GM19395 (cell line): Measurements from ENCODE around the gene FNBP1.

Experiments
- ATAC-seq: cut with Tn5 transposase; IDR thresholded peaks from one replicate; pipeline ENCODE4 v1.9.1; 2021; ENCODE audit warnings: mild to moderate bottlenecking, moderate library complexity; ENCODE audit not compliant: unreplicated experiment

The FNBP1 gene

DNA sequence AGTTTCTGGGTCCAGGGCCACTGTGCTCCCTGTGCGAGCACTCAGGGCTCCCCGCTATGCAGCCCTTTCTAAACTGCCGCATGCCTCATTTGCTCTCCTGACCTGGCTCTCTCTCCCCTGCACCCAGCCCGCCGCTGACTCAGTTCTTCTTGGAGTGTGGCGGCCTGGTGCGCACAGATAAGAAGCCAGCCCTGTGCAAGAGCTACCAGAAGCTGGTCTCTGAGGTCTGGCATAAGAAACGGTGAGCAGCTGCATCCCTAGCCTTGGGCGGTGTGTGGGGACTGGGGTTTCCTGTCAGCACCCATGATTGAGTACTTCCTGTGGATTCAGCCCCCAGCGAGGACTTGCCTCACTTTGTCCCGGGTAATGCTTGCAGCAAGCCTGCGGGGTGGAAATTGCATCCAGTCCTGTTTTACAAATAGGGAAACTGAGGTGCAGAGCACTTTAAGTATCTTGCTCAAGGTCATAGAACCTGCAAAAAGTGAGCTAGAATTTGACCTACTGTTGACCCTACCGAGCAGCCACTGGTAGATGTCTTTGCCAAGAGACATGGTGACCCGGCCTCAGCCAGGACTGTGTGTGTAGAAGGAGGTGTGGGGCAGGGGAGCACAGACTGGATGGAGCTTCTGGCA, 179.8 kb downstream of the FNBP1 start:
- ATAC-seq: no peak

DNA sequence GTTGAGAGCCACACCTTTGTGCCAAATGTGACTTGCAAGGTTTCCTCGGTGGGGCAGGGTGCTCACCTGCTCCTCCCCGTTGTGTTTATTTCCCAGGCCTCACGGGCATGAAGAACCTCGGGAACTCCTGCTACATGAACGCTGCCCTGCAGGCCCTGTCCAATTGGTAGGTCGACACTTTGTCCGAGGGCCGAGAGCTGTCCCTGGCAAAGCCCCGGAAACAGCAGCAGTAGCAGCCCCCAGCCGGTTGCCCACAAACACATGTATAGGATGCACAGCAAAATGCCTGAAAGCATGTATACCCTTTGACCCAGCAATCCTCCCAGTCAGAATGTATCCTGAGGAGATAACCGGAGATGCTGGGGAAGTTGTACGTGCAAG, 181.6 kb downstream of the FNBP1 start:
- ATAC-seq: no peak

- no peak for ATAC-seq
Observed at GRCh38 chr9:129860653-129861446, 182.1 kb downstream of the FNBP1 start.

DNA sequence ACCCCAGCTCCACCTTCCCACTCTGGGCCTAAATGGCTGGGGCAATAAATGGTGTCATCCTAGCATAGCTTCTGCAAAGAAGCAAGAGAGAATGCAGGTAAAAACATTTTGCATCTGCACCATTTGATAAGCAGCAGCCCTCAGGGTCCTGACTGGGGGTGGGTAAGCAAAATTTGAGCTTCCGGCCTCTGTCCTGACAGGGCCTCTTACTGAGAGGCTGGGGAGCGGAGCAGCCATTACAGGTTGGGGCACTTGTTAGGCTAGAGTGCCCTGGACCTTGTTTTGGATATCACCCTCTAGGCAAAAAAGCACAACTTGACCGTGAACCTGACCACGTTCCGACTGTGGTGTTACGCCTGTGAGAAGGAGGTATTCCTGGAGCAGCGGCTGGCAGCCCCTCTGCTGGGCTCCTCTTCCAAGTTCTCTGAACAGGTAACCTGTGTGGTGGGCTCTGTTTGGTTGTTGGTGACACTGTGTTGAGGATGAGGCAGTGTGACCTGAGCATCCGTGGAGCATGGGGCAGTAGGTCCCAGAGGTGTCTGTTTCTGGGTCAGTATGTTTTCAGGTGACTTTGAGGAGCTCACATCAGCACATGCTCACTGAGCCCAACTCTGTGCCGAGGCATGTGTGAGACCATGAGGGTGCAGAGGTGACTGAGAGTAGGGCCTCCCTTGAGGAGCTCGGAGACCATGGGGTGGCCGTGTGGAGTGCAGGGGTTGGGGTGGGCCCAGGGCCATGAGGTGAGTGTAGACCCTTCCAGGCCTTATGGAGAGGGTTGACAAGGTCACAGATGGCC, 184.6 kb downstream of the FNBP1 start:
- no peak for ATAC-seq

DNA sequence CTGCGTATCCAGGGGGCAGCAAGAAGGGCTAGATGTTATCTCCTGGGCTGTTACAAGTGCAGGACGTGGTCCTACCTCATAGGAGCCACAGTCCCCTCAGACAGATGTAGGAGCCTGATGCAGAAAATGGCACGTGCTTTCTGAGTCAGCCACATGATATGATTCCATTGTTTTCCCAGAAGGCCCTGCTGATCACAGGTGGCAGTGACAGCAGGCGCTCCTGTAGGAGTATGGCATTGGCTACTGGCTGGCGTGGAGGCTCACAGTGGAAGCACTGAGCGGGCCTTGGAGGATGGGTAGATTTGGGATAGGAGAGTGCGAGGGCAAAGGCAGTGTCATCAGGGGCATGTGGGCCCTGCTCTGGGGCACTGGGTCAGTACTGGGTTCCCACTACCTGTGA, 185.8 kb downstream of the FNBP1 start:
- no peak for ATAC-seq

GRCh38 chr9:129854588-129855110, 188.3 kb downstream of the FNBP1 start:
- no peak for ATAC-seq

- no peak for ATAC-seq
Observed at GRCh38 chr9:129853614-129854013, 189.4 kb downstream of the FNBP1 start.

- ATAC-seq: no peak
Observed at GRCh38 chr9:129852579-129852978, 190.4 kb downstream of the FNBP1 start.

- ATAC-seq: no peak
Observed at GRCh38 chr9:129851821-129852220, 191.2 kb downstream of the FNBP1 start.

GRCh38 chr9:129850821-129851550, 192.0 kb downstream of the FNBP1 start:
- no peak for ATAC-seq

DNA sequence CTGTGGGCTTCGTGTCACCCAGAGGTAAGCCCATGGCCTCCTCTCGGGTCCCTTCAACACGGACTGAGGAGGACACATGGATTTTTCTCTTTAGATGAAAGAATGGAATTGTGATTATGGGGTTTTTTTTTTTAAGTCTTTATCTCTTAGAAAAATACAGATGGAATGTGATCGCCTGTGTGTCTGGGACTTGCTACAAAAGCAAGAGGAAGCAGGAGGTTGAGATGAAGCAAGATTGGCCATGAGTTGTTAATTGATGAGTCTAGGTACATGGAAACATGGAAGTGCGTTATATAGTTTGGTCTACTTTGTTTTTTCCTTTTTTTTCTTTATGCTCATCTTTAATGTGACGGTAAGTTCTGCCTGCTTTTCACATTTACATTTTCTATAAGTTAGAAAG, 193.1 kb downstream of the FNBP1 start:
- no peak for ATAC-seq

GRCh38 chr9:129848712-129849441, 194.1 kb downstream of the FNBP1 start:
- ATAC-seq: no peak

DNA sequence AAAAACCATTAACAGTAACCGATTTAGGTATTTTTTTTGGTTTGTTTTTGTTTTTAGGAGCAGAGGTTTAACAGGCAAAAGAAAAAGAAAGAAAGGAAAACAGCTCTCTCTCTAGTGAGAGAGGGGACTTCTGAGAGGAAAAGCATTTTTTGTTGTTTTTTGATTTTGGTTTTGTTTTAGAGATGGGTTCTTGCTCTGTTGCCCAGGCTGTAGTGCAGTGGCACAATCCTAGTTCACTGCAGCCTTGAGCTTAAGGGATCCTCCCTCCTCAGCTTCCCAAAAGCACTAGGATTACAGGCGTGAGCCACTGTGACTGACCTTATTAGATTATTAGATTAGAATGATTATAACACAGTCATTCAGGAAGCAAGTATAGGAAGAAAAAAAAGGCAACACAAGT, 197.6 kb downstream of the FNBP1 start:
- no peak for ATAC-seq

GRCh38 chr9:129841071-129841470, 201.9 kb downstream of the FNBP1 start:
- ATAC-seq: no peak

DNA sequence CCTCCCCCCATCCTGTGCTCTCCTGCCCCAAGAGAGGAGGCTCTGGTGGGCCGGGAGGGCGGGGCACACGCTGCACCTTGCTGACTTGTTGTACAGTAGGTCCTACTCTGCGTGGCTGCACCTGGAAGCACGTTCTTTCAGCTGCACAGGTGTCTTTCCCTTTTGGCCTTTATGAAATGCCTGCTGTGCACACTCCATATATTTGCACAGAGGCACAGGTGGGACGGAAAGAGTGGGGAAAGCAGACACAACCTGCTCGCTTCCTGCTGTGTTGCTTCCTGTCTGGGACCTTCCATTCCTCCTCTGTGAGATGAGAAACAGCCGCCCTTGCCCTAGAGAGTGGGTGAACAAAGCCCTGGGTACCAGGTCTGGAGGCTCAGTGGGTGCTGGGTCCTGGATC, 203.0 kb downstream of the FNBP1 start:
- ATAC-seq: no peak

DNA sequence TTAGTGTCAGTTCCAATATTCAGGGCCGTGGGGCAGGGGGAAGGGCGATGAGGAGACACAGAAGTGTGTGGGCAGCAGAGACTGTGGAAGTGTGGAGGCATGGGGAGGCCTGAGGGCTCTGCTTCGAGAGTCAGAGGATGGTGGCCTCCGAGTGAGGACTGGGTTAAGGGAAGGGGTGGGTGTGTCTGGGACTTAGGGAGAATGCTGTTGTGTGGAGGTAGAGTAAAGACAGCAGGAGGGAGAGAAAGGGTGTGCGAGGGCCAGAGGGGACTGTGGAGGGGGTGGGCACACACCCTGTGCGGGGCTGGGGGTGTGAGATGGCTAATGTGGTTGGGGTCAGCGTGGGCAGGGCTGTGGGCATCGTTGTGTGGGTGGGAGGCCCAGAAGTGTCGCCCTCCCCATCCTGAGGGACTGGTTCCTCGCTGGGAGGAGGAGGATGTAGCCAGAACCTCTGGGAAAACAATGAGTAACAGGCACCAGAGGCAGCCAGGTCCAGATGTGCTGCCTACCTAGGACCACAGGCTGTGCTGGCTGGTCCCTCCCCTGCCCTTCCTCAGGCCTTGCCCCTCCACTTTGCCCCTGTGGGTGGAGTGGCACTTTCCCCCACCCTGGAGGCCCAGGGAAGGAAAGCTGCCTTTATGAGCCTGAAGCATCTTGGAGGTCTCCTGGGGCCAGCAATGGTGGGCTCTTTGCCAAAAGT, 203.5 kb downstream of the FNBP1 start:
- no peak for ATAC-seq

DNA sequence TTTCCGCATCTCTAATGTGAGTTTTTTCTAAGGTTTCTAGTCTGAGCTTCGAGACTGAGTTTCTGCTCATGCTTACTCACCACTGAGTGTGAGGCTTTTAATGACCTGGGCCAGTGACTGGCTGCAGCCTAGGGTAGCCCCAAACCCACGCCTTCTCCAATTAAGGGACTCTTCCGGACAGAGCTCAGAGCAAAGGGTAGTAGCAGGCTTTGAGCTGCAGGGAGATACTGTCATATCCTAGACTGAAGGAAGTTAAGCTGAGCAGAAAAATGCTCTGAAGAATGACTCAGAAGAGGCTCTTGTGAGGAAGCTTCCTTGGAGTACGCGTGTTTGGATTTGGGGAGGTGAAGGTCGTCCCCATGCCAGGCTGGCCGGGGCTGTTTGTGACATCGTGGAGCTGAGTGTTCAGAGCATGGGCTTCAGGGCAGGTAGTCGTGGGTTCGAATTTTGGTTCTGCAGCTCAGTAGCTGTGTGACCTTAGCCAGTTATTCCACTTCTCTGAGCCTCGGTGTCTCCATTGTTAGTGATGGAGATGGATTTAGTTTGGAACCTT, 204.2 kb downstream of the FNBP1 start:
- ATAC-seq: no peak
